GM19238 (cell line): ENCODE measurements around the gene MAST4.
"Not testable (repeated sequence)": the region's sequence is repeated elsewhere in the genome, so short reads cannot be mapped to it uniquely, and the experiment has no call there.

Experiments
- DNase-seq: peaks from one replicate; pipeline ENCODE4 v3.0.0; 2011; ENCODE audit warnings: low spot score; ENCODE audit not compliant: insufficient read length

MAST4 gene

GRCh38 chr5:67152400-67152799 lies 556.2 kb downstream of the MAST4 start:
- DNase-seq, result no peak

- DNase-seq, result no peak
Observed at GRCh38 chr5:67153292-67153691, 557.1 kb downstream of the MAST4 start.

- no peak for DNase-seq
Observed at GRCh38 chr5:67154556-67155206, 558.5 kb downstream of the MAST4 start.

GRCh38 chr5:67156976-67157583 lies 560.9 kb downstream of the MAST4 start:
- no peak for DNase-seq

- DNase-seq, result no peak
Observed at GRCh38 chr5:67160272-67160671, 564.1 kb downstream of the MAST4 start.

- DNase-seq, result no peak
Observed at GRCh38 chr5:67160985-67161384, 564.8 kb downstream of the MAST4 start.

GRCh38 chr5:67161767-67162166 lies 565.6 kb downstream of the MAST4 start:
- no peak for DNase-seq

- DNase-seq, result no peak
Observed at GRCh38 chr5:67163231-67163756, 567.1 kb downstream of the MAST4 start.

GRCh38 chr5:67163863-67164595 lies 567.8 kb downstream of the MAST4 start:
- no peak for DNase-seq

- no peak for DNase-seq
Observed at GRCh38 chr5:67164856-67165525, 568.8 kb downstream of the MAST4 start.

- DNase-seq, result peak; percentile 75
Observed at GRCh38 chr5:67165526-67166459, 569.6 kb downstream of the MAST4 start.

GRCh38 chr5:67166460-67167285 lies 570.5 kb downstream of the MAST4 start:
- peak; percentile 41 for DNase-seq

- DNase-seq, result no peak
Observed at GRCh38 chr5:67168069-67168468, 571.9 kb downstream of the MAST4 start.

GRCh38 chr5:67170767-67171166 lies 574.6 kb downstream of the MAST4 start:
- DNase-seq, result no peak

- not testable (repeated sequence) for DNase-seq
Observed at GRCh38 chr5:67173351-67173750, 577.2 kb downstream of the MAST4 start.

GRCh38 chr5:67173959-67174358 lies 577.8 kb downstream of the MAST4 start:
- DNase-seq, result no peak

GRCh38 chr5:67176936-67177335 lies 580.7 kb downstream of the MAST4 start:
- DNase-seq, result no peak

GRCh38 chr5:67178085-67178484 lies 581.9 kb downstream of the MAST4 start:
- no peak for DNase-seq

- DNase-seq, result no peak
Observed at GRCh38 chr5:67178966-67179365, 582.8 kb downstream of the MAST4 start.
